ENCODE results near the gene DENND6B. TPM values are rescaled to one million over a fixed set of nuclear protein-coding genes. Genes with fewer than 3 reads are reported as not detected.

The DENND6B gene
- total RNA-seq, 1 experiment from 2014 or later: 4.0 TPM

- DNase-seq (ENCODE audit: unreplicated experiment): peak; percentile 84
- H3K27me3 Mint-ChIP-seq (ENCODE audit: insufficient read depth, unreplicated experiment): no peaks in the 10 kb centered on the region
- H3K4me1 Mint-ChIP-seq (ENCODE audit: insufficient read depth, unreplicated experiment): peaks cover 4% of the 10 kb centered on the region
- H3K9me3 Mint-ChIP-seq (ENCODE audit: unreplicated experiment): no peaks in the 10 kb centered on the region
- H3K4me3 Mint-ChIP-seq (ENCODE audit: unreplicated experiment): peak overlapping the region; percentile 44
- H3K27ac Mint-ChIP-seq (ENCODE audit: low read depth, unreplicated experiment): no peak overlapping the region
- peaks cover 80% of the 10 kb centered on the region for H3K36me3 Mint-ChIP-seq (ENCODE audit: insufficient read depth, unreplicated experiment)
- intact Hi-C loops (cut with micrococcal nuclease): loop anchor here (1.0 to 2.0 kb wide), 3 partner anchors 22 to 60 kb away; partner anchors contain the start of genes DENND6B and PPP6R2
- no TSS peak for BruUV-seq (replicated peaks)
- ChIA-PET CTCF (interaction anchor here (0.6 to 1.7 kb wide), 4 partner anchors 10 to 334 kb away, joined by 3 to 5 read pairs (median 3); no protein-coding TSS in a partner anchor), POLR2A (interaction anchor here (0.5 to 2.9 kb wide), 5 partner anchors 11 to 135 kb away, joined by 3 to 22 read pairs (median 4); partner anchors contain the start of gene MAPK12)
- TF ChIP-seq CTCF (IDR thresholded peaks at IDR 0.05; ENCODE audit: unreplicated experiment): no peak
These were observed 44.3 kb downstream of the DENND6B start for GRCh38 chr22:50282361-50283155.

- BruUV-seq (replicated peaks): no TSS peak
These were observed 44.9 kb downstream of the DENND6B start for GRCh38 chr22:50281957-50282356.

GRCh38 chr22:50281384-50281760 is 45.4 kb downstream of the DENND6B start:
- no TSS peak for BruUV-seq (replicated peaks)
- intact Hi-C loops (cut with micrococcal nuclease): no loop called here
- no peak for TF ChIP-seq CTCF (IDR thresholded peaks at IDR 0.05; ENCODE audit: unreplicated experiment)

More at GRCh38 chr22:50281957-50282356, 44.9 kb downstream of the DENND6B start:
- H3K27me3 Mint-ChIP-seq (ENCODE audit: insufficient read depth, unreplicated experiment): no peaks in the 10 kb centered on the region
- DNase-seq (ENCODE audit: unreplicated experiment): no peak
- POLR2A ChIA-PET: interaction anchor here (0.6 to 2.9 kb wide), 4 partner anchors 10 to 23 kb away, joined by 3 to 22 read pairs (median 4); partner anchors contain the start of gene MAPK12
- H3K4me3 Mint-ChIP-seq (ENCODE audit: unreplicated experiment): peak overlapping the region; percentile 44
- H3K9me3 Mint-ChIP-seq (ENCODE audit: unreplicated experiment): no peaks in the 10 kb centered on the region
- H3K36me3 Mint-ChIP-seq (ENCODE audit: insufficient read depth, unreplicated experiment): peaks cover 86% of the 10 kb centered on the region
- CTCF ChIA-PET: interaction anchor here (0.7 to 1.7 kb wide), 3 partner anchors 10 to 60 kb away, joined by 3 to 5 read pairs (median 3); no protein-coding TSS in a partner anchor
- H3K27ac Mint-ChIP-seq (ENCODE audit: low read depth, unreplicated experiment): no peak overlapping the region
- intact Hi-C loops (cut with micrococcal nuclease): loop anchor here (1.0 to 2.0 kb wide), 3 partner anchors 22 to 61 kb away; partner anchors contain the start of genes DENND6B and PPP6R2
- TF ChIP-seq CTCF (IDR thresholded peaks at IDR 0.05; ENCODE audit: unreplicated experiment): no peak
- peaks cover 4% of the 10 kb centered on the region for H3K4me1 Mint-ChIP-seq (ENCODE audit: insufficient read depth, unreplicated experiment)

More at GRCh38 chr22:50281384-50281760, 45.4 kb downstream of the DENND6B start:
- Mint-ChIP-seq H3K27me3 (ENCODE audit: insufficient read depth, unreplicated experiment) (no peaks in the 10 kb centered on the region), H3K27ac (ENCODE audit: low read depth, unreplicated experiment) (no peak overlapping the region), H3K4me3 (ENCODE audit: unreplicated experiment) (no peak overlapping the region), H3K36me3 (ENCODE audit: insufficient read depth, unreplicated experiment) (peaks cover 86% of the 10 kb centered on the region), H3K4me1 (ENCODE audit: insufficient read depth, unreplicated experiment) (peaks cover 4% of the 10 kb centered on the region), H3K9me3 (ENCODE audit: unreplicated experiment) (no peaks in the 10 kb centered on the region)
- DNase-seq (ENCODE audit: unreplicated experiment): no peak
- CTCF ChIA-PET: interaction anchor here (1.1 to 1.7 kb wide), 2 partner anchors 9 to 60 kb away, joined by 3 to 5 read pairs; no protein-coding TSS in a partner anchor
- POLR2A ChIA-PET: interaction anchor here (1.2 to 2.9 kb wide), 3 partner anchors 10 to 23 kb away, joined by 3 to 22 read pairs (median 4); no protein-coding TSS in a partner anchor
